ELR (cell line): ENCODE data around the gene ELK3.
A peak's percentile ranks its signal among the peaks of the same experiment; 100 is the strongest.

Experiments used
- DNase-seq: peaks from one replicate; pipeline ENCODE4 v3.0.0-alpha.2; 2015; ENCODE audit warnings: low read depth

The ELK3 gene

DNA sequence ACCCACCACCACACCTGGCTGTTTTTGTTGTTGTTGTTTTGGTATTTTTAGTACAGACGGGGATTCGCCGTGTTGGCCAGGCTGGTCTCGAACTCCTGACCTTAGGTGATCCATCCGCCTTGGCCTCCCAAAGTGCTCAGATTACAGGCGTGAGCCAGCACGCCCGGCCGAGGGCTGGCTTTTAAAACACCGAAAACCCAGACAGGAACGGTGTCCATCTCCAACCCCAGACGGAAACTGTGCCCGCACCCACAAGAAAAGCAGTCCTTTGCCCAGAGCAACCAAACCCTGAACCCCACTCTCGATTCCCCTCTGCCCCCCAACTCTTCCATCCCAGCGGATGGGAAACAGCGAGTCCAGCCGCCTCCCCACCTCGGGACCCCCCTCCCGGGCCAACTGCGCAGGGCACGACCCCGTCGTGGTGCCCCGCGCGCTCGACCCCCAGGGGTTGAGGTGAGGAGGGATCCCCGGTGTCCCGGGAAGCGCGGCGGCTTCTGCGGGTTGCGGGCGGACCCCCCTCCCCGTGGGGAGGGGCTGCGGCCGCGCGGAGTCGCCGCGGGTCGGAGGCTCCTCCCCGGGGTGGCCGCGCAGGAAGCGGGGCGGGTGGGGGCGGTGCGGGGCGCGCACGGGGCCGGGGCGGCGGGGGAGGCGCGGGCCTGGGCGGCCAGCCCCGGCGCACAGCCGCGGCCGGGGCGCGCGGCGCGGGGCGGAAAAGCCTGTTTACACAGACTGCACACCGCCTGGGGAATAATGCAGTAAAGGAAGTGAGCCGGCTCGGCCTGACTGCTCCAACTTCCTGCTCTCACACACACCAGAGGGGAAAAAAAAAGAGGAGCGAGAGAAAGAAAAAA lies at the start of gene ELK3:
Gene ELK3, plus strand, starts transcription at position 651 of the 851 bp plus-strand sequence.
- peak; percentile 82 for DNase-seq

DNA sequence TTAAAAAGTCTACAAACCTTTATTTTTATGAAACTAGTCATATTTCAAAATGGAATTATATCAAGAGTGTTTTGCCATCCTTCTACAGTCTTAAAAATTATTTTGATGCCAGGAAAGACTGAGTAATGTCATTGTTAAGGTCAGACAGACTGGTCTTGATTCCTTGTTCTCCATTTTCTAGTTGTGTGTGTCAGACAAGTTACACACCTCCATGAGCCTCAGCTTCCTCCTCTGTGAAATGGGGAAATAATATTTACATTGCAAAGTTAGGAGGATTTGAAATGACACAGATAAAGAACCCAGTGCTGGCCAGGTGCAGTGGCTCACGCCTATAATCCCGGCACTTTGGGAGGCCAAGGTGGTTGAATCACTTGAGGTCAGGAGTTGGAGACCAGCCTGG lies 47.4 kb upstream of the ELK3 start:
- no peak for DNase-seq

GRCh38 chr12:96150442-96150841 lies 43.7 kb upstream of the ELK3 start:
- DNase-seq = no peak

DNA sequence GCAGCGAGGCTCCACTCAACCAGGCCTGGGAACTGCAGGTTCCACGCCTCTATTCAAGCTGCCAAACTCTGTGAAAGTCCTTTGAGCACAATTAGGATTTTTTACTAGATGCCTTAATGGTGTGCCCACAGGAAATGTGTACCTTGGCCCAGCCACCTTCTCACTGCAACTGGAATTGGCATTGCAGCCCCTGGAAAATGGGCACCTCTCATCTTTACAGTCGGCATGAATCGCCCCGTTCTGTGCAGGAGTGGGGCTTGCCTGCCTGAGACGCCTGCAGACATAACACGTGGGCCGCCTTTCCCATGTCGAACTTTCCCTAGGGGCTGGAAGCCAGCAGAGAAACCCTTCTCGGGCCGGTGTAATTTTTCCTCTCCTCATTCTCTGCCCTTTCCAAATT lies 42.0 kb upstream of the ELK3 start:
- no peak for DNase-seq

DNA sequence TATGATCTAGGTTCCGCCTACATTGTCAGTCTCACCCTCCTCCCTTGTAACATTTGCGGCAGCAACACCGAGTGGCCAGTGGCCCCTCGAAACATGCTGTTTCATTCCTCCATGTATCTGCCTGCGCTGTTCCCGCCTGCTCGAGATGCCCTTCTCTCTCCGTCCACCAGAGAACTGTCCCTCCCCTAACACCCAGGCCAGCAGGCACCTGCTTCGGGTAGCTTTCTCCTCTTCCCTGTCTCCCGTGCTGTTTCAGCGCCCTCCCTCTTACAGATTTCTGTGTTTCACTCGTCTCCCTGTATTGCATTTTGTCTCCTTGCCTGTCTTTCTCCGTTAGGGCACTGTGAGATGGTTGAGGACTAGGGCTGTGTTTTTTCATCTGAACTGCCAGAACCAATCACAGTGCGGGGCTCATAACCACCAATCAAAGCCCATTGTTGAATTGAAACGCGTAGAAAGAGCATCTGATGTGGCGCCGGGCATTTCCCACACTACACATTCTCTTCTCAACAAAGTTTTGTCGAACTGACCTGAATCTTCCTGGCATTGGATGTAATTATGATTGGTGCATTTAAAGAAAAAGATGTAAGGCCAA lies 40.9 kb upstream of the ELK3 start:
- no peak for DNase-seq

DNA sequence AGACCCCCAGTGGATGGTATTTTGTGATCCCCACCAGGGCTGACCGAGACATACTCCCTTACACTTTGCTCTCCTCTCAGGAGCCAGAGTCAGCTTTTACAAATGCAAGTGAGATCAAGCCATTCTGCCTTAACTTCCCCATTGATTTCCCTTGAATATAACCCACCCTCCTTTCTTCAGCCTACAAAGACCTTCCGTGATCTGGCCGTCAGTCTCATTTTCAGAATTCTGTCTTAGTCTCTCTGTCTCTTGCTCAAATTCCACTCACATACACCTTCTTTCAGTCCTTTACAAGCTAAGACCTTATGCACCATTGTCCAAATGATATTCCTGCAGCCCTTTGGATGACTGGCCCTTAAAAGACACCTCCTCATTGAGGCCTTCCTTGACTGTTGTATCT lies 39.0 kb upstream of the ELK3 start:
- DNase-seq = no peak

- no peak for DNase-seq
Observed at GRCh38 chr12:96155781-96156180, 38.4 kb upstream of the ELK3 start.

DNA sequence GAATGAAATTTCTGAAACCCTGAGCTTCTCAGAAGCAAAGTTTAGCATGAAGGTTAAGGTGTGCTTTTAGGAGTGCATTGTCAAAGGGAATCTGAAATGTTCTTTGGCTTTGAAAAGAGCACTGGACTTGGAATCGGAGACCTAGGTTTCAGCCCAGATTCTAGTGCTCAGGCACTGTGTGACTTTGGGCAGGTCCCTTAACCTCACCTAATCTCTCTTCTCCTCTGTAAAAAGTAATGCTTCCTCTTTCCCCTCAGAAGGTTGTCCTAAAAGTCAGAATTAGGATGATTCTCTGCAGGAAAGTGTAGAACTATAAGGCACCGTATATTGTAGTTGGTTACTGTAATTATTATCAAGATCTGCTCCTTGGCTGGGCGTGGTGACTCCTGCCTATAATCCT lies 38.0 kb upstream of the ELK3 start:
- DNase-seq = no peak

DNA sequence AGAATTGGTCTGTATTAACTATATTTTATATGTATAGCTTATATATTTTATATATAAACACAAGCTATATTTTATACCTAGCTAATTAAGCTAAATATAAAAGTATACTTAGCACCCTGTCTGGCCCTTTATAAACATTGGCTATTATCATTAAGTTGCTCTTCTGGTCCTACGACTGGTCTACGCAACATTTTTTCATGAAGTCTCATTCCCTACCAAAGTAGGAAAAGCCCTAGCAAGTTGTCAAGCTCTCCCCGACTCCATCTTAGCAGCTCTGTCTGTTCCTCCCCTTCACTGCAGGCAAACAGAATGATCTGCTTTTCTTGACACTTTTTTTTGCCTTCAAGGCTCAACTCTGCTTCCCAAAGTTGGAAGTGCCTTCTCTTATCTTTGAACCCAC lies 36.7 kb upstream of the ELK3 start:
- DNase-seq = no peak

DNA sequence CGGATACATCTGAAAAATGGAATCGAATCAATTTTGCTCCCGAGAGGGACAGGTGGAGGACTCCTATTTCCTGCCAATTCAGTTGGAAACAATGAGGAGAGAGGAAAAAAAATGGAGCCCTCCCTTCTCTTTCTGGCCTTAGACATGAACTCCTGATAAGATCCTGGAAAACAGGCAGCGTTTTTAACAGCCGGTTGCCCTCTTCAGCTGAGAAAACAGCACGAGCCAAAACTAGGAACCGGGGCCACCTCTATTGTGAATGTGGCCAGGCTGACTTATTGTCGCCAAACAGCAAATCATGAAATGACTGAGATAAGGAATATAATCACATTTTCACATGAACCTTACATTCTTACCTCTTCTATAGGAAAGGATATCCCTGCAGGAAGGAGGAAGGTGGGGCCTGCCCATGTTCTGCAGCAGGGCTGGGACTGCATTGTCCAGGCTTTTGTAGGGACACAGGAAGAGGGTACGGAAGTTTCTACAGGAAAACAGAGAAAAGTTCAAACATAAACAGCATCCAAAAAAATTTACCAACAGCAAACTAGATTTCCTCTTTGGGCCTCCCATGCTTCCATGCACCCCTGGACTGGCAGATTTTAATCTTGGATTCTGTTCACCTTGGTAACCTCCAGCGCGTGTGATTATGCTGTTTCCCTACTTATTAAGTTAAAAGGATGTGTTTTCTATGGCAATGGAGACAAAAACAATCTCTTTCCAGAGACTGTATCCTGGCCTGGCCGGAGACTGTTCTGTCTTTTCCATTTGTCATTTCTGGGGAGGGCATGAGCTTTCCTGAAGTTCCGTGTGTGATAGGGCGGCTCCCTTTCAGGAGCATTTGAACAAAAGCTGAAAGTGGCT lies 29.0 kb upstream of the ELK3 start:
- DNase-seq = no peak

DNA sequence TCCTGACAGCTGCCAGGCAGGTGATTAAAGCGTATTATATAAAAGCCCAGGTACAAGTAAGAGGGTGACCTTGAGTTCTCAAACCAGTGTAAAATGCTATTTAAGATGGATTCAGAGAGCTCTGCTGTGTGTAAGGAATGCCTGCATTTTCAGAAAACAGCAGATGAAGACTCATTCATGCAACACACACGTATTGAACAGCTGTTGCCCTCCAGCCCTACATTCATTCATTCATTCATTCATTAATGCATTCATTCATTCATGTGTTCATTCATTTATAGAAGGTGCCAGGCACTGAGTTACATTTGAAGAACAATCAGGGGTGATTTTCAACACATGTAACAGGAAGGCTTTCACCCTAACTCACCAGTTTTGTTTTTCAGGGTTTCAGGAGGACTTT lies 27.4 kb upstream of the ELK3 start:
- DNase-seq = no peak

DNA sequence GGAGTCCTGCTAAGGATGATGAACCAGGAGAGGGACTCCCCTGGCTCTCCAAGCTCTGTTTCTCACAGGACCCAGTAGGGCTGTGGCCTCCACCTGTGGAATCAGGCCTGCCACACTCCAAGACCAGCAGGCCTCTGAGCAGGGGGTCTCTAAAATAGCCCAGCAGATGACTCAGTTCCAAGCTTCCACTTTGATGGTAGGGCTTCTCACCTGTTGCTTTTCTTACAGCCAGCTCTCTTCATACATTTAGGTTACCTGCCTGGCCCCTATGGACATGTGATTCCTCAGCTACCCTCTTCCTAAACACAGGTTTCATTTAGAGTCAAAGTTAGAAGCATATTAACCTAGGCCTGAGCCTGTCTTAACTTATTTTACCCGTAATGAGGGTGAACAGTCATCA lies 26.7 kb upstream of the ELK3 start:
- no peak for DNase-seq

DNA sequence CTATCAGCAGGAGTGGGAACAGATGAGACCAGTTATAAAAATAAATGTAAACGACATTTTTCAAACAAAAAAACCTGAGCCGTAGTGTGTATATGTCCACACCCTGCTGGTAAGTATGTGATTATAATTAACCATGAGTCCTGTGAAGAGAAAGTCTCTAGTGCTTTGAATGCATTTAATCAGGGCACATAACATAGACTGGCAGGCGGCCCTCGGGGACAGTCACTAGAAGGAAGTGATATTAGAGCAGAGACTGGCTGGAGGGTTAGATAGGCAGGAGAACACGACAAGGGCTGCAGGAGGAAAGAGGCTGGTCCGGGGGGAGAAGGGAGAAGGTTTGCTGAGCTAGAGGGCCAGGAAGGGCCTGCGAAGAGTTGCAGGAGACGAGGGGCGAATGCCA lies 23.8 kb upstream of the ELK3 start:
- no peak for DNase-seq

DNA sequence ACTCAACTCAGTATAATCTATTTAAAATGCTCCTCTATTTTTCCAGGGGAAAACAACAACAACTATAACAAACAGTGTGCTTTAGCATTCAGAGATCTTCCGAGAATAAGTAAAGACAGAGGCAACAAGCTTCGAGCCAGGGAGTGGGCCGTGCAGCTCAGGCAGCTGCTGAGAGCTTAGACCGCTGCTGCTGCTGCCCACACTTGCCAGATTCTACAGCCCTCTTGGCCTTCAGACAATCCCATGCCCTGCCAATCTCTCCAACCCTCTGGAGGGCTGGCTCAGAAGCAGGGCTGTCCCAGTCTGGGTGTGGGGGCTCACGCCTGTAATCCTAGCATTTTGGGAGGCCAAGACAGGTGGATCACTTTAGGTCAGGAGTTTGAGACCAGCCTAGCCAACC lies 23.4 kb upstream of the ELK3 start:
- no peak for DNase-seq

- no peak for DNase-seq
Observed at GRCh38 chr12:96171905-96172304, 22.3 kb upstream of the ELK3 start.

DNA sequence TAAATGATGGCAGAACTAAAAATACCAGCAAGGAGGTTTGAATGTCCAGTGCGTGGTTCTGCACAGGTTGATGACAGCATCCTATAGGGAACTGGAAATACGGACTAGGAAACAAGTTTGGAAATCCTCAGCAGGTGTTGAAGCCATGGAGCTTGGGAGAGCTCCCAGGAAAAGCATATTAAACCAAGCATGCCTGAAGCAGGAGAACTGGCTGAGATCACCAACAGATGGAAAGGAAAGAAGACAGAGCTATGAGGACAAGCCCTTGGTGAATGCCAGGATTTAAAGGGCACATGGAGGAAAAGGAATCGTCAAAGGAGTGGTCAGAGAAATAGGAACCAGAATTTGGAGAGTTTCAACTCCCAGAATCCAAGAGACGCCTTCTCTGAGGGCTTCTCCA lies 21.2 kb upstream of the ELK3 start:
- DNase-seq = no peak

GRCh38 chr12:96176575-96176974 lies 17.6 kb upstream of the ELK3 start:
- DNase-seq = no peak

DNA sequence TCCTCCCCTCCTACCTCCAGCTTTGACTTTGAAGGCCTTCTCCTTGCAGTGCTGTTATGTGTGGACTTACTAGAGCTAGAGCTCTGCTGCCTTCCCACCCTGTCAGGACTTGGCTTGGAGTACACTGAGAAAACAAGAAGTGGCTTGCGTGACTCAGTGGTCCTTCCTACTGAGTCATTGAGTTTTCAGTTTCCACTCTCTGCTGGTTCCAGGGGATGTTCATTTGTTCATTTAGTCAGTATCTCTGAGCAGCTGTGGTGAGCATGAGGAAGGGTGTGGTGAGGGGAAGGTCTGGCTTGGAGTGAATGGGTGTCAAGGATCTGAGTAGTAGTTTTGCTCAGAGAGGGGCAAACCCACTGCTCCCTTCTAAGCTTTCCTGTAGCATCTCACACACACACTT lies 17.2 kb upstream of the ELK3 start:
- peak; percentile 93 for DNase-seq

DNA sequence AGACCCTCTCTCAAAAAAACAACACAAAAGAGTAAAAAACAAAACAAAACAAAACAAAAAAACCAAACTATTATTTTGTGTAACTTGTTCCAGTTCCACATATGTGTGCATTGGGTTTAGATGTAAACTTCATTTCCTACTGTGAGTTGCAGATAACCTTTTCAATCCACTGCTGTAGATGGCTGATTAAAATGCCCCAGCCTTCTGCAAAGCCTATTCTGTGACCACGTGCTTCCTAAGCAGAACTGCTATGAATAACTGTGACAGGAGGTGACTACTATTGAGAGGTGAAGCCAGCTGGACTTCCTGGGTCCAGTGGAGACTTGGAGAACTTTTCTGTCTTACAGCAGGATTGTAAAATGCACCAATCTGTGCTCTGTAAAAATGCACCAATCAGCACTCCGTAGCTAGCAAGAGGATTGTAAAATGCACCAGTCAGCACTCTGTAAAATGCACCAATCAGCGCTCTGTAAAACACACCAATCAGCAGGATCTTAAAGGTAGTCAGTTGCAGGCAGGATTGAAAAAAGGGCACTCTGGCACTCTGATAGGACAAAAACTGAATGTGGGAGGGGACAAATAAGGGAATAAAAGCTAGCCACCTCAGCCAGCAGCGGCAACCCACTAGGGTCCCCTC lies 10.3 kb upstream of the ELK3 start:
- no peak for DNase-seq

DNA sequence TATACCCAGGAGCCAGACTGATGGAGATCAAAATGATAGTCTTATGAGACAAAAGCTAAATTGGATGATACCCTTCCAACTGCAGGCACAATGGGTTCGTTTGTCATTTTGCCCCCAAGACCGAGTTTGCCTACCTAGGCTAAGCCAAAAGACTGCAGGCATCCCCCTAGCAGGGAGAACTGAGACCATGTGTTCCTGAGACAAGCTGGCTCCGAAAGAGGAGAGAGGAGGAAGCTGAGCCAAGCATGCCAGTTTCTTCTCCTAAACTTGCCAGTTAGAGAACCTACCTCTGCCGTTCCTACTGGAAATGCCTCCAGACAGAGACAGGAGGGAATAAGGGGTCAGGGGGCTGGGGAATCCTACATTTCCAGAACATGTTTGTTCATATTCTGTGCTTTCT lies 8.3 kb upstream of the ELK3 start:
- no peak for DNase-seq

- no peak for DNase-seq
Observed at GRCh38 chr12:96186607-96187301, 7.4 kb upstream of the ELK3 start.

GRCh38 chr12:96187956-96188355 lies 6.2 kb upstream of the ELK3 start:
- no peak for DNase-seq
